Testis (tissue), 2 donors: Measurements from ENCODE around the gene ASB6.

Source experiments
- CTCF ChIP-seq, 3 experiments: fragments of 450-650 bp in 2 of 3; fragments of 200-600 bp in 1 of 3; sonication (generic) in 1 of 3; IDR thresholded peaks; one replicate each; pipeline ENCODE4 v1.5.1; 2016 to 2019; ENCODE audit warnings: antibody characterized with exemption in 3 of 3, mild to moderate bottlenecking in 2 of 3, moderate library complexity in 1 of 3
- POLR2A ChIP-seq: fragments of 450-650 bp; IDR thresholded peaks from one replicate; pipeline ENCODE4 v1.6.1; 2017; ENCODE audit warnings: antibody characterized with exemption, mild to moderate bottlenecking, moderate library complexity

- TF ChIP-seq CTCF (IDR thresholded peaks at IDR 0.05) (no peak), POLR2A (no peak)
Measured at GRCh38 chr9:129633207-129633606, 8.7 kb downstream of the ASB6 start.
